ENCODE results near the gene HOXA6. TPM values are rescaled to one million over a fixed set of nuclear protein-coding genes. Genes with fewer than 3 reads are reported as not detected.

HOXA6 gene
- total and polyA plus RNA-seq, 2 experiments from 2014 or later, result not detected

DNA sequence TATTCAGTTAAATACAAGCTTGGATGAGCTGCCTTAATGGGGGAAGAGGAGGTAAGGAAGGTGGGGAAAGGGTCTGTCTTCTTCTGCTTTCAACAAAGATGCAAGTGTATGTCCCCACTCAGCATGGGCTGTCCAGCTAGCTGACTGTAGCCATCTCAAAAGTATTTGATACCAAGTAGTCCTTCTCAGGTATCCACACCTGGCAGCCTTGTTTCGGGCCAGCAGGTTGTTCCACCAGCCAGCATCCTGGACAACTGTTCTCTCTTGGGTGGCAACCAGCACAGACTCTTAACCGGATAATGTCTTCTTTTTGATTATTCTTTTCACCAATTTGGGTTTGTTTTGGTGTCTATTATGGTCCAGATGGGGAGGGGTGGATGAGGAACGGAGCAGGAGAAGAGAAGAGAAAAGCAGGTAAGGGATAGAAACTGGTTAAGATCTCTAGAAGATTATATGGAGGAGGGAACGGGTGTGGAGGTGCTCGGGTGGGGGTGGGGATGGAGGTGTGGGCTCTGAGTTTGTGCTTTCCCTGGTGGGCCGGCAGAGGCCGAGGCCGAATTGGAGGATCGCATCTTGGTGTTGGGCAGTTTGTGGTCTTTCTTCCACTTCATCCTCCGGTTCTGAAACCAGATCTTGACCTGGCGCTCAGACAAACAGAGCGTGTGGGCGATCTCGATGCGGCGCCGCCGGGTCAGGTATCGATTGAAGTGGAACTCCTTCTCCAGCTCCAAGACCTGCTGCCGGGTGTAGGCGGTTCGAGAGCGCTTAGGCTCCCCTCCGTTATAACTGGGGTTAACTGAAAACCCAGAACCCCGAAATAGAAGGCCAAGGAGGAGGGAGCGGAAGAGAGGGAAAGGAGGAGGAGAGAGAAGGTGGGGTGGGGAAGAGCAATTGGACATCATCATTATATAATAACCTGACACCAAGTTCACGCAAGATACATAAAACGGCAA, 18.5 kb downstream of the HOXA6 start (continued):
- peak; percentile 68 for TF ChIP-seq EZH2phosphoT487 (IDR thresholded peaks at IDR 0.05; ENCODE audit: unreplicated experiment)
- no peak for TF ChIP-seq ZNF114 (CRISPR knock-in tag; IDR thresholded peaks at IDR 0.05)
- TF ChIP-seq, protein P1, sequence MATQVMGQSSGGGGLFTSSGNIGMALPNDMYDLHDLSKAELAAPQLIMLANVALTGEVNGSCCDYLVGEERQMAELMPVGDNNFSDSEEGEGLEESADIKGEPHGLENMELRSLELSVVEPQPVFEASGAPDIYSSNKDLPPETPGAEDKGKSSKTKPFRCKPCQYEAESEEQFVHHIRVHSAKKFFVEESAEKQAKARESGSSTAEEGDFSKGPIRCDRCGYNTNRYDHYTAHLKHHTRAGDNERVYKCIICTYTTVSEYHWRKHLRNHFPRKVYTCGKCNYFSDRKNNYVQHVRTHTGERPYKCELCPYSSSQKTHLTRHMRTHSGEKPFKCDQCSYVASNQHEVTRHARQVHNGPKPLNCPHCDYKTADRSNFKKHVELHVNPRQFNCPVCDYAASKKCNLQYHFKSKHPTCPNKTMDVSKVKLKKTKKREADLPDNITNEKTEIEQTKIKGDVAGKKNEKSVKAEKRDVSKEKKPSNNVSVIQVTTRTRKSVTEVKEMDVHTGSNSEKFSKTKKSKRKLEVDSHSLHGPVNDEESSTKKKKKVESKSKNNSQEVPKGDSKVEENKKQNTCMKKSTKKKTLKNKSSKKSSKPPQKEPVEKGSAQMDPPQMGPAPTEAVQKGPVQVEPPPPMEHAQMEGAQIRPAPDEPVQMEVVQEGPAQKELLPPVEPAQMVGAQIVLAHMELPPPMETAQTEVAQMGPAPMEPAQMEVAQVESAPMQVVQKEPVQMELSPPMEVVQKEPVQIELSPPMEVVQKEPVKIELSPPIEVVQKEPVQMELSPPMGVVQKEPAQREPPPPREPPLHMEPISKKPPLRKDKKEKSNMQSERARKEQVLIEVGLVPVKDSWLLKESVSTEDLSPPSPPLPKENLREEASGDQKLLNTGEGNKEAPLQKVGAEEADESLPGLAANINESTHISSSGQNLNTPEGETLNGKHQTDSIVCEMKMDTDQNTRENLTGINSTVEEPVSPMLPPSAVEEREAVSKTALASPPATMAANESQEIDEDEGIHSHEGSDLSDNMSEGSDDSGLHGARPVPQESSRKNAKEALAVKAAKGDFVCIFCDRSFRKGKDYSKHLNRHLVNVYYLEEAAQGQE (IDR thresholded peaks at IDR 0.05; ENCODE audit: unreplicated experiment), result no peak
- no peak for TF ChIP-seq STAT1 (IDR thresholded peaks at IDR 0.05; ENCODE audit: unreplicated experiment)
- TF ChIP-seq NANOG (IDR thresholded peaks at IDR 0.05; ENCODE audit: borderline replicate concordance), result no peak

DNA sequence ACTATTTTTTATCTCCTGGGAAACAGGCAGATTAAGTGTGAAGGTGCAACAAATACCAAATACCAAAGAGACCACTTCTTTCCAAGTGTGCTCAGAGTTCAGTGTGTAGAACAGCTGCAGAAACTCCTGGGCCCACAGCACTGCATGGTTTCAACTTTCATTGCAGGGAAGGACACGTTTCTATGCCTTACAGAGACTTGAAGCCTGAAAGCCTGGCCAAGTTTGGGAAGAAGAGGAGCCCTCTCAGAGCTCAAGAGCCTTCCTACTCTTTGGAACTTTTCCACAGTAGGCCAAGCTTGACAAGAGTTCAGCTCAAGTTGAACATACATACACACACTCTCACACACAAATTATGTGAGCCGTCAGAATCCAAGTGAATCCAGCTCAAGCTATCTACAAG, 19.5 kb downstream of the HOXA6 start:
- no peaks in the 10 kb centered on the region for H3K36me3 Mint-ChIP-seq (ENCODE audit: low read depth)
- Histone ChIP-seq H3K27me3 (ENCODE audit: insufficient read depth) (peaks cover 100% of the 10 kb centered on the region), H3K4me2 (no peak overlapping the region), H3K4me1 (ENCODE audit: insufficient read depth) (peaks cover 15% of the 10 kb centered on the region; the same call in 1 of the 2 replicates), H3K79me2 (replicated peaks; ENCODE audit: insufficient read depth) (no peaks in the 10 kb centered on the region), H3K4me3 (no peak overlapping the region), H4K20me1 (replicated peaks; ENCODE audit: insufficient read depth) (peaks cover 62% of the 10 kb centered on the region), H3F3A (replicated peaks; ENCODE audit: low read depth) (peaks cover 47% of the 10 kb centered on the region), H2AFZ (no peak overlapping the region), H3K9me2 (ENCODE audit: insufficient read depth) (no peaks in the 10 kb centered on the region), H3K36me3 (ENCODE audit: insufficient read depth) (no peaks in the 10 kb centered on the region), H3K27ac (ENCODE audit: low read depth) (no peak overlapping the region)
- H3K9me3 Mint-ChIP-seq, result peaks cover 2% of the 10 kb centered on the region; the same call in 1 of the 3 replicates
- ATAC-seq (no peak), DNase-seq (ENCODE audit: low spot score) (no peak)
- no peak overlapping the region for H3K4me3 Mint-ChIP-seq
- peaks cover 96% of the 10 kb centered on the region for H3K27me3 Mint-ChIP-seq (ENCODE audit: insufficient read depth, low read depth, poor library complexity)
- peaks cover 16% of the 10 kb centered on the region for H3K4me1 Mint-ChIP-seq
- no peak overlapping the region for H3K27ac Mint-ChIP-seq
- no peak for TF ChIP-seq POLR2AphosphoS5 (IDR thresholded peaks at IDR 0.05; ENCODE audit: low read depth)
- TF ChIP-seq, protein P2, sequence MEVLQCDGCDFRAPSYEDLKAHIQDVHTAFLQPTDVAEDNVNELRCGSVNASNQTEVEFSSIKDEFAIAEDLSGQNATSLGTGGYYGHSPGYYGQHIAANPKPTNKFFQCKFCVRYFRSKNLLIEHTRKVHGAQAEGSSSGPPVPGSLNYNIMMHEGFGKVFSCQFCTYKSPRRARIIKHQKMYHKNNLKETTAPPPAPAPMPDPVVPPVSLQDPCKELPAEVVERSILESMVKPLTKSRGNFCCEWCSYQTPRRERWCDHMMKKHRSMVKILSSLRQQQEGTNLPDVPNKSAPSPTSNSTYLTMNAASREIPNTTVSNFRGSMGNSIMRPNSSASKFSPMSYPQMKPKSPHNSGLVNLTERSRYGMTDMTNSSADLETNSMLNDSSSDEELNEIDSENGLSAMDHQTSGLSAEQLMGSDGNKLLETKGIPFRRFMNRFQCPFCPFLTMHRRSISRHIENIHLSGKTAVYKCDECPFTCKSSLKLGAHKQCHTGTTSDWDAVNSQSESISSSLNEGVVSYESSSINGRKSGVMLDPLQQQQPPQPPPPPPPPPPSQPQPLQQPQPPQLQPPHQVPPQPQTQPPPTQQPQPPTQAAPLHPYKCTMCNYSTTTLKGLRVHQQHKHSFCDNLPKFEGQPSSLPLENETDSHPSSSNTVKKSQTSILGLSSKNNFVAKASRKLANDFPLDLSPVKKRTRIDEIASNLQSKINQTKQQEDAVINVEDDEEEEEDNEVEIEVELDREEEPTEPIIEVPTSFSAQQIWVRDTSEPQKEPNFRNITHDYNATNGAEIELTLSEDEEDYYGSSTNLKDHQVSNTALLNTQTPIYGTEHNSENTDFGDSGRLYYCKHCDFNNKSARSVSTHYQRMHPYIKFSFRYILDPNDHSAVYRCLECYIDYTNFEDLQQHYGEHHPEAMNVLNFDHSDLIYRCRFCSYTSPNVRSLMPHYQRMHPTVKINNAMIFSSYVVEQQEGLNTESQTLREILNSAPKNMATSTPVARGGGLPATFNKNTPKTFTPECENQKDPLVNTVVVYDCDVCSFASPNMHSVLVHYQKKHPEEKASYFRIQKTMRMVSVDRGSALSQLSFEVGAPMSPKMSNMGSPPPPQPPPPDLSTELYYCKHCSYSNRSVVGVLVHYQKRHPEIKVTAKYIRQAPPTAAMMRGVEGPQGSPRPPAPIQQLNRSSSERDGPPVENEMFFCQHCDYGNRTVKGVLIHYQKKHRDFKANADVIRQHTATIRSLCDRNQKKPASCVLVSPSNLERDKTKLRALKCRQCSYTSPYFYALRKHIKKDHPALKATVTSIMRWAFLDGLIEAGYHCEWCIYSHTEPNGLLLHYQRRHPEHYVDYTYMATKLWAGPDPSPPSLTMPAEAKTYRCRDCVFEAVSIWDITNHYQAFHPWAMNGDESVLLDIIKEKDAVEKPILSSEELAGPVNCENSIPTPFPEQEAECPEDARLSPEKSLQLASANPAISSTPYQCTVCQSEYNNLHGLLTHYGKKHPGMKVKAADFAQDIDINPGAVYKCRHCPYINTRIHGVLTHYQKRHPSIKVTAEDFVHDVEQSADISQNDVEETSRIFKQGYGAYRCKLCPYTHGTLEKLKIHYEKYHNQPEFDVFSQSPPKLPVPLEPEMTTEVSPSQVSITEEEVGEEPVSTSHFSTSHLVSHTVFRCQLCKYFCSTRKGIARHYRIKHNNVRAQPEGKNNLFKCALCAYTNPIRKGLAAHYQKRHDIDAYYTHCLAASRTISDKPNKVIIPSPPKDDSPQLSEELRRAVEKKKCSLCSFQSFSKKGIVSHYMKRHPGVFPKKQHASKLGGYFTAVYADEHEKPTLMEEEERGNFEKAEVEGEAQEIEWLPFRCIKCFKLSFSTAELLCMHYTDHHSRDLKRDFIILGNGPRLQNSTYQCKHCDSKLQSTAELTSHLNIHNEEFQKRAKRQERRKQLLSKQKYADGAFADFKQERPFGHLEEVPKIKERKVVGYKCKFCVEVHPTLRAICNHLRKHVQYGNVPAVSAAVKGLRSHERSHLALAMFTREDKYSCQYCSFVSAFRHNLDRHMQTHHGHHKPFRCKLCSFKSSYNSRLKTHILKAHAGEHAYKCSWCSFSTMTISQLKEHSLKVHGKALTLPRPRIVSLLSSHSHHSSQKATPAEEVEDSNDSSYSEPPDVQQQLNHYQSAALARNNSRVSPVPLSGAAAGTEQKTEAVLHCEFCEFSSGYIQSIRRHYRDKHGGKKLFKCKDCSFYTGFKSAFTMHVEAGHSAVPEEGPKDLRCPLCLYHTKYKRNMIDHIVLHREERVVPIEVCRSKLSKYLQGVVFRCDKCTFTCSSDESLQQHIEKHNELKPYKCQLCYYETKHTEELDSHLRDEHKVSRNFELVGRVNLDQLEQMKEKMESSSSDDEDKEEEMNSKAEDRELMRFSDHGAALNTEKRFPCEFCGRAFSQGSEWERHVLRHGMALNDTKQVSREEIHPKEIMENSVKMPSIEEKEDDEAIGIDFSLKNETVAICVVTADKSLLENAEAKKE (CRISPR knock-in tag; IDR thresholded peaks at IDR 0.05), result no peak
- TF ChIP-seq, protein P1 (IDR thresholded peaks at IDR 0.05; ENCODE audit: unreplicated experiment), result no peak
- TF ChIP-seq, protein P3, sequence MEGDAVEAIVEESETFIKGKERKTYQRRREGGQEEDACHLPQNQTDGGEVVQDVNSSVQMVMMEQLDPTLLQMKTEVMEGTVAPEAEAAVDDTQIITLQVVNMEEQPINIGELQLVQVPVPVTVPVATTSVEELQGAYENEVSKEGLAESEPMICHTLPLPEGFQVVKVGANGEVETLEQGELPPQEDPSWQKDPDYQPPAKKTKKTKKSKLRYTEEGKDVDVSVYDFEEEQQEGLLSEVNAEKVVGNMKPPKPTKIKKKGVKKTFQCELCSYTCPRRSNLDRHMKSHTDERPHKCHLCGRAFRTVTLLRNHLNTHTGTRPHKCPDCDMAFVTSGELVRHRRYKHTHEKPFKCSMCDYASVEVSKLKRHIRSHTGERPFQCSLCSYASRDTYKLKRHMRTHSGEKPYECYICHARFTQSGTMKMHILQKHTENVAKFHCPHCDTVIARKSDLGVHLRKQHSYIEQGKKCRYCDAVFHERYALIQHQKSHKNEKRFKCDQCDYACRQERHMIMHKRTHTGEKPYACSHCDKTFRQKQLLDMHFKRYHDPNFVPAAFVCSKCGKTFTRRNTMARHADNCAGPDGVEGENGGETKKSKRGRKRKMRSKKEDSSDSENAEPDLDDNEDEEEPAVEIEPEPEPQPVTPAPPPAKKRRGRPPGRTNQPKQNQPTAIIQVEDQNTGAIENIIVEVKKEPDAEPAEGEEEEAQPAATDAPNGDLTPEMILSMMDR (conservative IDR thresholded peaks at IDR 0.05; ENCODE audit: low read depth in 2 of 2), result no peak

Data from GM23338 (cell line).